ENCODE data around the gene SERPINB11. TPM values are rescaled to one million over a fixed set of nuclear protein-coding genes. Genes with fewer than 3 reads are reported as not detected.

The SERPINB11 gene
- polyA plus RNA-seq, 1 of the 3 experiments (the other 2 are of a cell fraction) = not detected

DNA sequence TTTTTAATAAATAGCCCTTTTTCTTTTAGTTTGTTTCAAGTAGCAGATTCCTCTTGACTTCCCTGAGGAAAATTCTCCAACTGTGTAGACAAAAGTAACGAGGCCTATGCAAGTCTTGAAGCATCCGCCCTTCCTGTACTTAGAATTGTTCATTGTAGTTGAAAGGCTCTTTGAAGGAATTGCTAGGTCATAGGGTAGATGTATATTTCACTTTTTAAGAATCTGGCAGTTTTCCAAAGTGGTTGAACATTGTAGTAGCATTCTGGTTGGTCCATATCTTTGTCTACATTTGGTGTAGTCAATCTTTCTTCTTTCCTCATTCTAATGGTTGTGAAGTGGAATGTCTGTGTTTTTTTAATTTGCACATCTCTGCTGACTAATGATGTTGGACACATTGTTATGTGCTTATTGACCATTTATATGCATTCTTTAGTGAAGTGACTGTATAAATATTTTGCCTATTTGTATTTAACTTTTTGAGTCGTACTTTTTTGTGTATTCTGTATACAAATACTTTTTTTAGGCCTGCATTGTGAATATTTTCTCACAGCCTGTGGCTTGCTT is 5.6 kb upstream of the SERPINB11 start:
- H4K20me1 ChIP-seq (ENCODE audit: insufficient read depth) = no peaks in the 10 kb centered on the region
- no peak for TF ChIP-seq FOXJ3 (CRISPR knock-in tag; IDR thresholded peaks at IDR 0.05)
- no peak for TF ChIP-seq EZH2phosphoT487 (IDR thresholded peaks at IDR 0.05; ENCODE audit: borderline replicate concordance, low read depth)
- no peak for TF ChIP-seq USF2 (IDR thresholded peaks at IDR 0.05; ENCODE audit: borderline replicate concordance, low read depth, low read length)
- TF ChIP-seq, protein P1, sequence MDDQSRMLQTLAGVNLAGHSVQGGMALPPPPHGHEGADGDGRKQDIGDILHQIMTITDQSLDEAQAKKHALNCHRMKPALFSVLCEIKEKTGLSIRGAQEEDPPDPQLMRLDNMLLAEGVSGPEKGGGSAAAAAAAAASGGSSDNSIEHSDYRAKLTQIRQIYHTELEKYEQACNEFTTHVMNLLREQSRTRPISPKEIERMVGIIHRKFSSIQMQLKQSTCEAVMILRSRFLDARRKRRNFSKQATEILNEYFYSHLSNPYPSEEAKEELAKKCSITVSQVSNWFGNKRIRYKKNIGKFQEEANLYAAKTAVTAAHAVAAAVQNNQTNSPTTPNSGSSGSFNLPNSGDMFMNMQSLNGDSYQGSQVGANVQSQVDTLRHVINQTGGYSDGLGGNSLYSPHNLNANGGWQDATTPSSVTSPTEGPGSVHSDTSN (IDR thresholded peaks at IDR 0.05) = no peak
- no peak for TF ChIP-seq RXRA (IDR thresholded peaks at IDR 0.05; ENCODE audit: borderline replicate concordance, low read depth)
- no peak for TF ChIP-seq RAD21 (IDR thresholded peaks at IDR 0.05; ENCODE audit: low read length)
- TF ChIP-seq ELF1 (IDR thresholded peaks at IDR 0.05) = no peak
- no peak for TF ChIP-seq RCOR1 (IDR thresholded peaks at IDR 0.05; ENCODE audit: low read length)
- TF ChIP-seq SIN3A (IDR thresholded peaks at IDR 0.05; ENCODE audit: borderline replicate concordance, low read depth, low read length) = no peak
- no peak for TF ChIP-seq NRF1 (IDR thresholded peaks at IDR 0.05; ENCODE audit: low read depth, low read length)
- TF ChIP-seq IRF3 (IDR thresholded peaks at IDR 0.05; ENCODE audit: low read depth, low read length) = no peak
- no peak for TF ChIP-seq EP300 (IDR thresholded peaks at IDR 0.05; ENCODE audit: borderline replicate concordance in 1 of 2, low read depth in 1 of 2, low read length in 1 of 2)
- no peak for TF ChIP-seq CTCF (IDR thresholded peaks at IDR 0.05)
- TF ChIP-seq, protein P2, sequence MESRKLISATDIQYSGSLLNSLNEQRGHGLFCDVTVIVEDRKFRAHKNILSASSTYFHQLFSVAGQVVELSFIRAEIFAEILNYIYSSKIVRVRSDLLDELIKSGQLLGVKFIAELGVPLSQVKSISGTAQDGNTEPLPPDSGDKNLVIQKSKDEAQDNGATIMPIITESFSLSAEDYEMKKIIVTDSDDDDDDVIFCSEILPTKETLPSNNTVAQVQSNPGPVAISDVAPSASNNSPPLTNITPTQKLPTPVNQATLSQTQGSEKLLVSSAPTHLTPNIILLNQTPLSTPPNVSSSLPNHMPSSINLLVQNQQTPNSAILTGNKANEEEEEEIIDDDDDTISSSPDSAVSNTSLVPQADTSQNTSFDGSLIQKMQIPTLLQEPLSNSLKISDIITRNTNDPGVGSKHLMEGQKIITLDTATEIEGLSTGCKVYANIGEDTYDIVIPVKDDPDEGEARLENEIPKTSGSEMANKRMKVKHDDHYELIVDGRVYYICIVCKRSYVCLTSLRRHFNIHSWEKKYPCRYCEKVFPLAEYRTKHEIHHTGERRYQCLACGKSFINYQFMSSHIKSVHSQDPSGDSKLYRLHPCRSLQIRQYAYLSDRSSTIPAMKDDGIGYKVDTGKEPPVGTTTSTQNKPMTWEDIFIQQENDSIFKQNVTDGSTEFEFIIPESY (IDR thresholded peaks at IDR 0.05; ENCODE audit: borderline replicate concordance, low read depth) = no peak
- no peak for TF ChIP-seq YY1 (IDR thresholded peaks at IDR 0.05; ENCODE audit: low read depth)
- TF ChIP-seq USF1 (IDR thresholded peaks at IDR 0.05; ENCODE audit: borderline replicate concordance, low read depth) = no peak
- no peak for TF ChIP-seq CHD2 (IDR thresholded peaks at IDR 0.05; ENCODE audit: low read length, partially characterized antibody)
- WGBS (ENCODE audit: low lambda C conversion rate) = 12% methylated on average over 3 of the region's 3 CpGs
- H3K27ac ChIP-seq (ENCODE audit: low read depth in 2 of 2, low read length in 1 of 2) = no peak overlapping the region
- POLR2A ChIA-PET = no interaction called here
- CTCF ChIA-PET = no interaction called here
- no peaks in the 10 kb centered on the region for H3F3A ChIP-seq (replicated peaks; ENCODE audit: insufficient read depth)
- H3K4me1 ChIP-seq (ENCODE audit: control insufficient read depth in 1 of 2, insufficient read depth in 2 of 2, low read depth in 1 of 2, low read length in 1 of 2) = no peaks in the 10 kb centered on the region
- no peaks in the 10 kb centered on the region for H3K36me3 ChIP-seq (replicated peaks in 1 of 2; ENCODE audit: control insufficient read depth in 1 of 2, insufficient read depth in 2 of 2, low read length in 1 of 2)
- H3K4me3 ChIP-seq (ENCODE audit: low read depth in 2 of 2, low read length in 1 of 2) = no peak overlapping the region
- H2AFZ ChIP-seq (ENCODE audit: low read depth) = no peak overlapping the region
- no peak for DNase-seq
- no peaks in the 10 kb centered on the region for H3K9me2 ChIP-seq
- H3K9ac ChIP-seq = no peak overlapping the region
- H3K79me2 ChIP-seq (ENCODE audit: insufficient read depth) = no peaks in the 10 kb centered on the region
- H3K9me3 ChIP-seq = no peaks in the 10 kb centered on the region
- no peak overlapping the region for H3K4me2 ChIP-seq
- H3K27me3 ChIP-seq (ENCODE audit: insufficient read depth) = peaks cover 12% of the 10 kb centered on the region; the same call in 1 of the 2 replicates

All from SK-N-SH (cell line).